IMR-90 (cell line): ENCODE data around the gene RNPC3. TPM values are rescaled to one million over a fixed set of nuclear protein-coding genes. Genes with fewer than 3 reads are reported as not detected.

ENCODE experiments used
- ATAC-seq: fragments of 200-7000 bp; cut with Tn5 transposase; 2 replicates; pipeline ENCODE4 v1.9.1; 2020; ENCODE audit warnings: low read depth, mild to moderate bottlenecking, moderate library complexity
- BruUV-seq: library from RNA; stranded (reverse); fragments of 400-500 nt; replicated peaks from 2 replicates; lab custom pipeline; 2021; lab: Mats Ljungman, UMichigan
- CTCF ChIA-PET: fragments of 300-600 bp; formaldehyde crosslinking; extraction: SDS; loops from one replicate; lab custom pipeline; 2021; ENCODE audit warnings: antibody characterized with exemption; lab: Yijun Ruan, JAX
- POLR2A ChIA-PET: fragments of 300-600 bp; sonication (Branson Sonifier 250); formaldehyde crosslinking; loops from one replicate; lab custom pipeline; 2022; ENCODE audit warnings: antibody characterized with exemption; ENCODE audit not compliant: unreplicated experiment; lab: Charles Lee
- DNase-seq: peaks from one replicate; pipeline ENCODE4 v3.0.0; 2013
- H2AFZ ChIP-seq: replicated peaks from 2 replicates; pipeline ENCODE3; 2013; ENCODE audit warnings: low read length, mild to moderate bottlenecking; ENCODE audit not compliant: poor library complexity
- H2AK5ac ChIP-seq: 2 replicates; pipeline ENCODE4 v1.6.1; 2013; ENCODE audit warnings: low read depth, low read length, inconsistent platforms
- H2AK9ac ChIP-seq: replicated peaks from 2 replicates; pipeline ENCODE3; 2013; ENCODE audit warnings: mild to moderate bottlenecking, low read depth, low read length, moderate library complexity; ENCODE audit not compliant: poor library complexity
- H2BK120ac ChIP-seq: 2 replicates; pipeline ENCODE4 v1.6.1; 2013; ENCODE audit warnings: low read depth, low read length, inconsistent platforms
- H2BK15ac ChIP-seq: 3 replicates; pipeline ENCODE4 v1.6.1; 2013; ENCODE audit warnings: low read depth, low read length, inconsistent platforms
- H2BK20ac ChIP-seq: 2 replicates; pipeline ENCODE4 v1.6.1; 2013; ENCODE audit warnings: low read depth, mild to moderate bottlenecking, inconsistent platforms, low read length, moderate library complexity
- H2BK5ac ChIP-seq: 2 replicates; pipeline ENCODE4 v1.6.1; 2013; ENCODE audit warnings: mild to moderate bottlenecking, low read depth, low read length, inconsistent platforms; ENCODE audit not compliant: poor library complexity, severe bottlenecking
- H3K14ac ChIP-seq: replicated peaks from 2 replicates; pipeline ENCODE4 v1.6.1; 2013; ENCODE audit warnings: low read depth, low read length, inconsistent platforms
- H3K18ac ChIP-seq: 2 replicates; pipeline ENCODE4 v1.6.1; 2013; ENCODE audit warnings: low read depth, low read length, control low read depth
- H3K23ac ChIP-seq: 2 replicates; pipeline ENCODE4 v1.6.1; 2013; ENCODE audit warnings: low read depth, low read length, inconsistent platforms
- H3K27ac ChIP-seq: 2 replicates; pipeline ENCODE4 v1.5.1; 2013; ENCODE audit warnings: mild to moderate bottlenecking, control low read depth, low read length; ENCODE audit not compliant: insufficient read depth
- H3K27me3 ChIP-seq: 2 replicates; pipeline ENCODE4 v1.6.1; 2013; ENCODE audit warnings: low read length; ENCODE audit not compliant: control insufficient read depth, insufficient read depth
- H3K36me3 ChIP-seq: 2 replicates; pipeline ENCODE4 v1.6.1; 2013; ENCODE audit warnings: low read length, mixed read lengths; ENCODE audit not compliant: control insufficient read depth, insufficient read depth
- H3K4ac ChIP-seq: 2 replicates; pipeline ENCODE4 v1.6.1; 2013; ENCODE audit warnings: low read depth, low read length, inconsistent platforms
- H3K4me1 ChIP-seq: 2 replicates; pipeline ENCODE4 v1.6.1; 2013; ENCODE audit warnings: low read length, mixed read lengths; ENCODE audit not compliant: control insufficient read depth, insufficient read depth
- H3K4me2 ChIP-seq: 2 replicates; pipeline ENCODE4 v1.6.1; 2013; ENCODE audit warnings: low read depth, mild to moderate bottlenecking, control low read depth, low read length, moderate library complexity
- H3K4me3 ChIP-seq: 2 replicates; pipeline ENCODE4 v1.5.1; 2013; ENCODE audit warnings: low read depth, mild to moderate bottlenecking, control low read depth, low read length, moderate library complexity; ENCODE audit not compliant: insufficient read depth
- H3K56ac ChIP-seq: 2 replicates; pipeline ENCODE4 v1.6.1; 2013; ENCODE audit warnings: low read length, inconsistent platforms; ENCODE audit not compliant: insufficient read depth; ENCODE audit errors: extremely low read depth
- H3K79me1 ChIP-seq, 2 experiments: 2 replicates each; pipeline ENCODE4 v1.6.1; 2013; ENCODE audit warnings: low read length in 2 of 2, inconsistent platforms in 1 of 2, low read depth in 1 of 2
- H3K9ac ChIP-seq: 2 replicates; pipeline ENCODE4 v1.6.1; 2013; ENCODE audit warnings: low read depth, low read length, control low read depth
- H3K9me1 ChIP-seq: 2 replicates; pipeline ENCODE4 v1.6.1; 2013; ENCODE audit warnings: low read length, inconsistent platforms; ENCODE audit not compliant: insufficient read depth
- H3K9me3 ChIP-seq: 2 replicates; pipeline ENCODE4 v1.6.1; 2013; ENCODE audit warnings: low read length; ENCODE audit not compliant: control insufficient read depth, insufficient read depth
- H4K20me1 ChIP-seq: 2 replicates; pipeline ENCODE4 v1.6.1; 2013; ENCODE audit warnings: low read length, inconsistent platforms; ENCODE audit not compliant: insufficient read depth
- H4K5ac ChIP-seq: 2 replicates; pipeline ENCODE4 v1.6.1; 2013; ENCODE audit warnings: mild to moderate bottlenecking, low read depth, low read length, control low read depth
- H4K8ac ChIP-seq, 2 experiments: 2 replicates each; pipeline ENCODE4 v1.6.1; 2013; ENCODE audit warnings: low read depth in 2 of 2, low read length in 2 of 2, control low read depth in 1 of 2, inconsistent platforms in 1 of 2
- H4K91ac ChIP-seq: 2 replicates; pipeline ENCODE4 v1.6.1; 2013; ENCODE audit warnings: low read depth, low read length, inconsistent platforms; ENCODE audit not compliant: insufficient read depth
- CEBPB ChIP-seq: IDR thresholded peaks from 2 replicates; pipeline ENCODE4 v1.6.1; 2012; ENCODE audit warnings: low read depth, low read length, improper control_type of control experiment
- CHD1 ChIP-seq: IDR thresholded peaks from 2 replicates; pipeline ENCODE4 v1.6.1; 2012; ENCODE audit warnings: low read depth, low read length, improper control_type of control experiment
- MAFK ChIP-seq: IDR thresholded peaks from 2 replicates; pipeline ENCODE4 v1.6.1; 2012; ENCODE audit warnings: low read depth, low read length, improper control_type of control experiment
- NFE2L2 ChIP-seq: fragments of 150-350 bp; IDR thresholded peaks from 2 replicates; pipeline ENCODE4 v1.6.1; 2016; ENCODE audit warnings: low read depth, mild to moderate bottlenecking, low read length
- POLR2A ChIP-seq: IDR thresholded peaks from 2 replicates; pipeline ENCODE4 v1.6.1; 2012; ENCODE audit warnings: mild to moderate bottlenecking, low read depth, low read length
- RAD21 ChIP-seq: IDR thresholded peaks from 2 replicates; pipeline ENCODE4 v1.6.1; 2012; ENCODE audit warnings: low read length, improper control_type of control experiment
- RCOR1 ChIP-seq: IDR thresholded peaks from 2 replicates; pipeline ENCODE4 v1.6.1; 2012; ENCODE audit warnings: mild to moderate bottlenecking, low read length, improper control_type of control experiment; ENCODE audit not compliant: insufficient replicate concordance
- RFX5 ChIP-seq: IDR thresholded peaks from 2 replicates; pipeline ENCODE4 v1.8.0; 2012; ENCODE audit warnings: low read depth, mild to moderate bottlenecking, low read length, moderate library complexity
- dilution Hi-C: fragments of 300-500 bp; cut with HindIII; formaldehyde crosslinking; loops from one replicate; pipeline ENCODE4 v1.14.3; 2018; ENCODE audit warnings: low sequenced_read_pairs; ENCODE audit not compliant: unreplicated experiment
- in situ Hi-C: fragments of 300-500 bp; cut with MboI; formaldehyde crosslinking; loops from 3 replicates; pipeline ENCODE4 v1.14.3; 2019; ENCODE audit warnings: low sequenced_read_pairs, inconsistent platforms, mixed read lengths
- intact Hi-C: fragments of 100-400 bp; cut with micrococcal nuclease; formaldehyde crosslinking; loops from 2 replicates; pipeline ENCODE4 v1.10.0; 2022
- polyA plus RNA-seq, 3 experiments: library from polyadenylated mRNA; depleted of rRNA; stranded (reverse); fragments of >200 nt; gene quantifications; 2 replicates each; pipeline ENCODE4 v1.2.3, GENCODE V29; 2012; ENCODE audit warnings: low replicate concordance in 1 of 3
- total RNA-seq: library from RNA; depleted of rRNA; stranded (reverse); fragments of >200 nt; gene quantifications from 2 replicates; pipeline ENCODE4 v1.2.3, GENCODE V29; 2012
- TF ChIP-seq, protein P1 (sequence below): fragments of 150-350 bp; IDR thresholded peaks from 2 replicates; pipeline ENCODE4 v1.6.1; 2016; ENCODE audit warnings: low read depth, mild to moderate bottlenecking, low read length, moderate library complexity, borderline replicate concordance

The RNPC3 gene
- total and polyA plus RNA-seq, 2 of the 4 experiments (the other 2 are of a cell fraction), result 3.8 to 9.9 TPM

DNA sequence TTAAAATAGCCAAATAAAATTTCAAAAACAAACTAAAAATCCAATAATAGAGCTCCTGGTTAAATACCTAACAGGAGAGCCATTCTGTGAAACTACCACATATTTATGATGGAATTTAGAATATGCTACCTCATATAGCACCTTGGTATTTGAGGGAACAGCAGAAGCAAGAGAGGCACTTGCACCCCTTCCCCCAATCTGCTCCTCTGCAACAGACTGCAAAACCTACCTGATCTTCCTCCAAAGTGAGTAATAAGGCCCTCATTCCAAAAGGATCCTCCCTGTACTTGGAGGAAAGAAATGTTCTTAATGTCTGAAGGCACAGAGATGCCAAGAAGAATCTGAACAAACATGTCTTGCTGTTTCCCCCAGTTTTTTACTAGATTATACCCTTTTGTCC, 28.1 kb upstream of the RNPC3 start:
- Histone ChIP-seq H3K9ac (no peak overlapping the region), H2BK5ac (no peak overlapping the region), H3K23ac (no peak overlapping the region), H2AK5ac (no peak overlapping the region), H3K18ac (no peak overlapping the region), H3K56ac (no peak overlapping the region), H3K79me1 (no peaks in the 10 kb centered on the region), H3K27ac (no peak overlapping the region), H2BK20ac (no peak overlapping the region), H3K4me1 (no peaks in the 10 kb centered on the region), H2BK15ac (no peak overlapping the region), H4K5ac (no peak overlapping the region), H4K20me1 (no peaks in the 10 kb centered on the region), H4K8ac (no peak overlapping the region), H3K27me3 (no peaks in the 10 kb centered on the region), H3K36me3 (no peaks in the 10 kb centered on the region), H3K9me1 (no peaks in the 10 kb centered on the region), H4K91ac (no peak overlapping the region), H2AFZ (no peak overlapping the region), H3K4me3 (no peak overlapping the region), H2BK120ac (no peak overlapping the region), H3K4ac (no peak overlapping the region), H3K9me3 (no peaks in the 10 kb centered on the region), H2AK9ac (no peak overlapping the region), H3K4me2 (no peak overlapping the region), H3K14ac (no peak overlapping the region)
- dilution Hi-C loops (no loop called here), in situ Hi-C loops (no loop called here), intact Hi-C loops (no loop called here)
- ChIA-PET POLR2A (no interaction called here), CTCF (interaction anchor here (1.1 kb wide), 1 partner anchor 28 kb away, joined by 3 read pairs; the partner anchor contains the start of gene RNPC3)
- DNase-seq (no peak), ATAC-seq (no peak)
- BruUV-seq, result no TSS peak
- TF ChIP-seq, protein P1, sequence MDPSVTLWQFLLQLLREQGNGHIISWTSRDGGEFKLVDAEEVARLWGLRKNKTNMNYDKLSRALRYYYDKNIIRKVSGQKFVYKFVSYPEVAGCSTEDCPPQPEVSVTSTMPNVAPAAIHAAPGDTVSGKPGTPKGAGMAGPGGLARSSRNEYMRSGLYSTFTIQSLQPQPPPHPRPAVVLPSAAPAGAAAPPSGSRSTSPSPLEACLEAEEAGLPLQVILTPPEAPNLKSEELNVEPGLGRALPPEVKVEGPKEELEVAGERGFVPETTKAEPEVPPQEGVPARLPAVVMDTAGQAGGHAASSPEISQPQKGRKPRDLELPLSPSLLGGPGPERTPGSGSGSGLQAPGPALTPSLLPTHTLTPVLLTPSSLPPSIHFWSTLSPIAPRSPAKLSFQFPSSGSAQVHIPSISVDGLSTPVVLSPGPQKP, result no peak
- no peak for TF ChIP-seq POLR2A
- TF ChIP-seq CHD1, result no peak
- TF ChIP-seq CEBPB, result no peak
- no peak for TF ChIP-seq RCOR1
- no peak for TF ChIP-seq RAD21
- TF ChIP-seq RFX5, result no peak
- no peak for TF ChIP-seq MAFK
- no peak for TF ChIP-seq NFE2L2
